Adrenal gland (tissue), 5 donors: Measurements from ENCODE around the gene THAP9.

Experiments used
- CTCF ChIP-seq, 6 experiments: fragments of 450-650 bp in 4 of 6; fragments of 200-600 bp in 2 of 6; sonication (generic) in 1 of 6; IDR thresholded peaks; 1 replicate in 5 of 6; 2 replicates in 1 of 6; pipeline versions ENCODE4 v1.5.1 to v1.8.0; 2016 to 2021; ENCODE audit warnings: antibody characterized with exemption in 6 of 6, mild to moderate bottlenecking in 2 of 6, moderate library complexity in 1 of 6
- POLR2A ChIP-seq, 2 donors: fragments of 450-650 bp; IDR thresholded peaks; one replicate each; pipeline ENCODE4 v1.6.1; 2017; ENCODE audit warnings: antibody characterized with exemption in 2 of 2, mild to moderate bottlenecking in 2 of 2, moderate library complexity in 1 of 2
- donor health status: DM: no; HTN: no; CAD: no.

- TF ChIP-seq POLR2A (IDR thresholded peaks at IDR 0.05) (peak; percentile 87 to 98), CTCF (IDR thresholded peaks at IDR 0.05) (peak in 3 of 6 experiments; percentile 9 to 37 (median 29))
Measured at GRCh38 chr4:82890901-82891706, 9.4 kb upstream of the THAP9 start, which contains the start of gene SEC31A.
